ENCODE measurements around the gene NCSTN. TPM values are rescaled to one million over a fixed set of nuclear protein-coding genes. Genes with fewer than 3 reads are reported as not detected.

Gene NCSTN
- total RNA-seq (2021; ENCODE audit: unreplicated experiment) = 93.7 TPM
- 81.3 TPM for polyA plus RNA-seq (2012; ENCODE audit: insufficient read length)
- percentile 81 among the genes with signal in this experiment for Bru-seq, nascent RNA
- percentile 80 among the genes with signal in this experiment for BruChase-seq, experiment 1, labeled RNA remaining after a 2-hour chase
- percentile 88 among the genes with signal in this experiment for BruChase-seq, experiment 2, labeled RNA remaining after a 6-hour chase
- long read RNA-seq, transcript NCSTN-201 (17 exons, 2,936 nt) = major isoform, 35 of 68 reads
- long read RNA-seq, partial matches to known transcripts = 20 of 68 reads
- long read RNA-seq, other reads (novel, unspliced or antisense) = 10 of 68 reads

GRCh38 chr1:160342953-160343869 lies at the start of gene NCSTN, which contains the start of gene COPA:
NCSTN (plus strand) TSS chr1:160343383; CDS start chr1:160343397, 14 bp downstream.
COPA (minus strand) TSS chr1:160343250; CDS start chr1:160343170, 80 bp downstream.
- Histone ChIP-seq H3K4me3 (ENCODE audit: low read depth in 2 of 2, low read length in 2 of 2) (peak within 1 kb of the TSS; percentile 72 to 92), H3K27me3 (ENCODE audit: control insufficient read depth, insufficient read depth, low read length) (no peaks in the 10 kb centered on the region), H3K9me3 (ENCODE audit: control insufficient read depth, insufficient read depth, low read depth, low read length) (no peaks in the 10 kb centered on the region), H3K27ac (ENCODE audit: low read length) (peak within 1 kb of the TSS; percentile 91), H3K36me3 (ENCODE audit: control insufficient read depth, insufficient read depth, low read length) (peaks cover 19% of the 10 kb centered on the region), H3K4me1 (ENCODE audit: control insufficient read depth, insufficient read depth, low read length) (peaks cover 11% of the 10 kb centered on the region)
- POLR2A ChIA-PET = interaction anchor here (0.6 kb wide), 1 partner anchor 41 kb away, joined by 5 read pairs; no protein-coding TSS in a partner anchor
- DNase-seq (ENCODE audit: low read depth, low spot score) (peak; percentile 57), ATAC-seq (peak; percentile 100)
- intact Hi-C loops (cut with micrococcal nuclease; ENCODE audit: unreplicated experiment) = no loop called here
- CTCF ChIA-PET = no interaction called here
- in situ Hi-C loops (cut with HindIII; ENCODE audit: low pct_unique_long_range_greater_than_20kb, low sequenced_read_pairs) = no loop called here
- TF ChIP-seq, protein P1, sequence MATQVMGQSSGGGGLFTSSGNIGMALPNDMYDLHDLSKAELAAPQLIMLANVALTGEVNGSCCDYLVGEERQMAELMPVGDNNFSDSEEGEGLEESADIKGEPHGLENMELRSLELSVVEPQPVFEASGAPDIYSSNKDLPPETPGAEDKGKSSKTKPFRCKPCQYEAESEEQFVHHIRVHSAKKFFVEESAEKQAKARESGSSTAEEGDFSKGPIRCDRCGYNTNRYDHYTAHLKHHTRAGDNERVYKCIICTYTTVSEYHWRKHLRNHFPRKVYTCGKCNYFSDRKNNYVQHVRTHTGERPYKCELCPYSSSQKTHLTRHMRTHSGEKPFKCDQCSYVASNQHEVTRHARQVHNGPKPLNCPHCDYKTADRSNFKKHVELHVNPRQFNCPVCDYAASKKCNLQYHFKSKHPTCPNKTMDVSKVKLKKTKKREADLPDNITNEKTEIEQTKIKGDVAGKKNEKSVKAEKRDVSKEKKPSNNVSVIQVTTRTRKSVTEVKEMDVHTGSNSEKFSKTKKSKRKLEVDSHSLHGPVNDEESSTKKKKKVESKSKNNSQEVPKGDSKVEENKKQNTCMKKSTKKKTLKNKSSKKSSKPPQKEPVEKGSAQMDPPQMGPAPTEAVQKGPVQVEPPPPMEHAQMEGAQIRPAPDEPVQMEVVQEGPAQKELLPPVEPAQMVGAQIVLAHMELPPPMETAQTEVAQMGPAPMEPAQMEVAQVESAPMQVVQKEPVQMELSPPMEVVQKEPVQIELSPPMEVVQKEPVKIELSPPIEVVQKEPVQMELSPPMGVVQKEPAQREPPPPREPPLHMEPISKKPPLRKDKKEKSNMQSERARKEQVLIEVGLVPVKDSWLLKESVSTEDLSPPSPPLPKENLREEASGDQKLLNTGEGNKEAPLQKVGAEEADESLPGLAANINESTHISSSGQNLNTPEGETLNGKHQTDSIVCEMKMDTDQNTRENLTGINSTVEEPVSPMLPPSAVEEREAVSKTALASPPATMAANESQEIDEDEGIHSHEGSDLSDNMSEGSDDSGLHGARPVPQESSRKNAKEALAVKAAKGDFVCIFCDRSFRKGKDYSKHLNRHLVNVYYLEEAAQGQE (IDR thresholded peaks at IDR 0.05; ENCODE audit: insufficient read depth in 1 of 2, low read depth in 2 of 2, low read length in 1 of 2) = no peak
- TF ChIP-seq, protein P2, sequence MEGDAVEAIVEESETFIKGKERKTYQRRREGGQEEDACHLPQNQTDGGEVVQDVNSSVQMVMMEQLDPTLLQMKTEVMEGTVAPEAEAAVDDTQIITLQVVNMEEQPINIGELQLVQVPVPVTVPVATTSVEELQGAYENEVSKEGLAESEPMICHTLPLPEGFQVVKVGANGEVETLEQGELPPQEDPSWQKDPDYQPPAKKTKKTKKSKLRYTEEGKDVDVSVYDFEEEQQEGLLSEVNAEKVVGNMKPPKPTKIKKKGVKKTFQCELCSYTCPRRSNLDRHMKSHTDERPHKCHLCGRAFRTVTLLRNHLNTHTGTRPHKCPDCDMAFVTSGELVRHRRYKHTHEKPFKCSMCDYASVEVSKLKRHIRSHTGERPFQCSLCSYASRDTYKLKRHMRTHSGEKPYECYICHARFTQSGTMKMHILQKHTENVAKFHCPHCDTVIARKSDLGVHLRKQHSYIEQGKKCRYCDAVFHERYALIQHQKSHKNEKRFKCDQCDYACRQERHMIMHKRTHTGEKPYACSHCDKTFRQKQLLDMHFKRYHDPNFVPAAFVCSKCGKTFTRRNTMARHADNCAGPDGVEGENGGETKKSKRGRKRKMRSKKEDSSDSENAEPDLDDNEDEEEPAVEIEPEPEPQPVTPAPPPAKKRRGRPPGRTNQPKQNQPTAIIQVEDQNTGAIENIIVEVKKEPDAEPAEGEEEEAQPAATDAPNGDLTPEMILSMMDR (IDR thresholded peaks at IDR 0.05) = no peak
- TF ChIP-seq POLR2AphosphoS5 (IDR thresholded peaks at IDR 0.05; ENCODE audit: low read depth, low read length) (peak; percentile 94), SIN3A (IDR thresholded peaks at IDR 0.05; ENCODE audit: borderline replicate concordance, insufficient read depth, low read depth, low read length) (peak; percentile 95), TCF7L2 (IDR thresholded peaks at IDR 0.05; ENCODE audit: low read depth, low read length) (0 out of 2 replicates have a peak, but pooled peaks have one; percentile 42)
- no TSS peak for BruUV-seq (replicated peaks)

DNA sequence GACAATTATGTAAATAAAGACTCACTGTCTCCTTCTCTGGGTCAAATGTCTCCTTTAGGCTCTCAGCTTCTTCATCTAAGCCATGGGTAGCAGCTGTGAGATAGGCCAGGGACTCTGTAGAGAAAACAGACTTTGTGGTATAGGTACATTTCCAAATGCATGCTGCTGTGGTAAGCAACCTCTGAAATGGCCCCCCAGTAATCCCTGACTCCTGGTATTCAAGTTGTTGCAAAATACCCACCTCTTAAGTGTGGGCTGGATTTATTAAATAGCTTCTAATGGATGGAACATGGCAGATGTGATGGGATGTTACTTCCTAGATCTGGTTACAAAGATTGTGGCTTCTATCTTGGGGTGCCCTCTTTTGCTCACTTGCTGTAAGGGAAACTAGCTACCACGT lies 47.1 kb upstream of the NCSTN start:
- Histone ChIP-seq H3K27me3 (ENCODE audit: control insufficient read depth, insufficient read depth, low read length) (no peaks in the 10 kb centered on the region), H3K4me3 (ENCODE audit: low read depth in 2 of 2, low read length in 2 of 2) (no peak overlapping the region), H3K36me3 (ENCODE audit: control insufficient read depth, insufficient read depth, low read length) (peaks cover 48% of the 10 kb centered on the region), H3K27ac (ENCODE audit: low read length) (no peak overlapping the region), H3K4me1 (ENCODE audit: control insufficient read depth, insufficient read depth, low read length) (no peaks in the 10 kb centered on the region), H3K9me3 (ENCODE audit: control insufficient read depth, insufficient read depth, low read depth, low read length) (no peaks in the 10 kb centered on the region)
- BruUV-seq (replicated peaks) = no TSS peak
- intact Hi-C loops (cut with micrococcal nuclease; ENCODE audit: unreplicated experiment) (no loop called here), in situ Hi-C loops (cut with HindIII; ENCODE audit: low pct_unique_long_range_greater_than_20kb, low sequenced_read_pairs) (no loop called here)
- no peak for DNase-seq (ENCODE audit: low read depth, low spot score)
- ChIA-PET CTCF (no interaction called here), POLR2A (no interaction called here)
- no peak for TF ChIP-seq TCF7L2 (IDR thresholded peaks at IDR 0.05; ENCODE audit: low read depth, low read length)
- TF ChIP-seq, protein P2 (IDR thresholded peaks at IDR 0.05) = no peak
- TF ChIP-seq, protein P1 (IDR thresholded peaks at IDR 0.05; ENCODE audit: insufficient read depth in 1 of 2, low read depth in 2 of 2, low read length in 1 of 2) = no peak
- TF ChIP-seq SIN3A (IDR thresholded peaks at IDR 0.05; ENCODE audit: borderline replicate concordance, insufficient read depth, low read depth, low read length) = no peak
- TF ChIP-seq POLR2AphosphoS5 (IDR thresholded peaks at IDR 0.05; ENCODE audit: low read depth, low read length) = no peak
- ATAC-seq = no peak

Data from Panc1 (cell line).